PC-9 (cell line): ENCODE data around the gene RNASE9. TPM values are rescaled to one million over a fixed set of nuclear protein-coding genes. Genes with fewer than 3 reads are reported as not detected.
"Not testable (repeated sequence)": the region's sequence is repeated elsewhere in the genome, so short reads cannot be mapped to it uniquely, and the experiment has no call there.

Experiments
- BruUV-seq: library from RNA; stranded (reverse); fragments of 400-500 nt; replicated peaks from 2 replicates; lab custom pipeline; 2021; lab: Mats Ljungman, UMichigan
- CTCF ChIA-PET: fragments of 300-600 bp; sonication (Branson Sonifier 250); formaldehyde crosslinking; loops from one replicate; lab custom pipeline; 2022; ENCODE audit warnings: antibody characterized with exemption; lab: Charles Lee
- POLR2A ChIA-PET: fragments of 300-600 bp; sonication (Branson Sonifier 250); formaldehyde crosslinking; loops from one replicate; lab custom pipeline; 2022; ENCODE audit warnings: antibody characterized with exemption; ENCODE audit not compliant: unreplicated experiment; lab: Charles Lee
- DNase-seq, 2 experiments: peaks; one replicate each; pipeline versions ENCODE4 v3.0.0 to v3.0.0-alpha.2; 2015 to 2022; ENCODE audit warnings: mixed read lengths in 1 of 2
- H2AFZ ChIP-seq: fragments of 200-600 bp; sonication (generic); 2 replicates; pipeline ENCODE4 v1.8.1; 2017; ENCODE audit warnings: antibody characterized with exemption
- H3F3A ChIP-seq: fragments of 200-600 bp; sonication (generic); 2 replicates; pipeline ENCODE4 v1.8.1; 2017; ENCODE audit warnings: antibody characterized with exemption, mild to moderate bottlenecking, low read depth; ENCODE audit not compliant: insufficient read depth
- H3K27ac ChIP-seq: fragments of 200-600 bp; sonication (generic); 2 replicates; pipeline ENCODE4 v1.6.1; 2016; ENCODE audit warnings: mixed run types
- H3K27me3 ChIP-seq: fragments of 200-600 bp; sonication (generic); 2 replicates; pipeline ENCODE4 v1.6.1; 2016; ENCODE audit warnings: low read depth, mixed run types; ENCODE audit not compliant: insufficient read depth
- H3K36me3 ChIP-seq: fragments of 200-600 bp; sonication (generic); 2 replicates; pipeline ENCODE4 v1.6.1; 2016; ENCODE audit warnings: low read depth, mixed run types
- H3K4me1 ChIP-seq: fragments of 200-600 bp; sonication (generic); replicated peaks from 2 replicates; pipeline ENCODE4 v1.6.1; 2016; ENCODE audit warnings: mixed run types; ENCODE audit not compliant: insufficient read depth
- H3K4me2 ChIP-seq: fragments of 200-600 bp; sonication (generic); 2 replicates; pipeline ENCODE4 v1.6.1; 2017; ENCODE audit warnings: mixed run types
- H3K4me3 ChIP-seq: fragments of 200-600 bp; sonication (generic); 2 replicates; pipeline ENCODE4 v1.6.1; 2016; ENCODE audit warnings: mixed run types
- H3K79me2 ChIP-seq: fragments of 200-600 bp; sonication (generic); 2 replicates; pipeline ENCODE4 v1.6.1; 2017; ENCODE audit warnings: low read depth, mixed run types
- H3K9me2 ChIP-seq: fragments of 200-600 bp; sonication (generic); 2 replicates; pipeline ENCODE4 v1.8.1; 2017; ENCODE audit warnings: mild to moderate bottlenecking; ENCODE audit not compliant: insufficient read depth
- H3K9me3 ChIP-seq: fragments of 200-600 bp; sonication (generic); 2 replicates; pipeline ENCODE4 v1.8.1; 2016; ENCODE audit warnings: low read depth; ENCODE audit not compliant: insufficient read depth
- H4K20me1 ChIP-seq: fragments of 200-600 bp; sonication (generic); 2 replicates; pipeline ENCODE4 v1.8.1; 2017; ENCODE audit not compliant: insufficient read depth
- CTCF ChIP-seq: fragments of 200-600 bp; sonication (generic); conservative IDR thresholded peaks from 2 replicates; pipeline ENCODE4 v1.6.1; 2017; ENCODE audit warnings: mixed run types, antibody characterized with exemption, mild to moderate bottlenecking, moderate library complexity
- EZH2 ChIP-seq: fragments of 200-600 bp; sonication (generic); IDR thresholded peaks from 2 replicates; pipeline ENCODE4 v1.8.0; 2017; ENCODE audit warnings: antibody characterized with exemption, low read depth
- intact Hi-C: fragments of 100-400 bp; cut with micrococcal nuclease; formaldehyde crosslinking; loops from one replicate; pipeline ENCODE4 v1.10.0; 2022; ENCODE audit not compliant: unreplicated experiment
- total RNA-seq: library from RNA; stranded (reverse); gene quantifications from 2 replicates; pipeline ENCODE4 v1.2.3, GENCODE V29; 2021

The RNASE9 gene
- total RNA-seq, 1 experiment from 2014 or later: not detected

DNA sequence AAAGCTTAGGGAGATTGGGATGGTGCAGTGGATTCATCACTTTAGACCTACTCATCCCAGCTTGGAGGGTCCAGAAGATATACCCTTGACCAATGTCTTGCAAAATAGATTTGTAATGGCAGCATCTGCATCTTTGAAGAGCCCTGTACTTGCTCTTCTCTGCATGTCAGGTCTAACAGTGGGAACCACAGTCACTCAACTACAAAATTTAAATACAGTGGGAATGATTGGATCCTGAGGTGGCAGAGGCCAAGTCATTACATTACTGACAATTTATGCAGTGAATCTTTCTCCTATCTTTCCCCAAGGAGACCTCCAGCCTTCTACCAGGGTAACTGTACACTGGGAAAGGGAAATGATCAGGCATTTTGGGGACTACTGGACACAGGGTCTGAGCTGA is 8.2 kb upstream of the RNASE9 start:
- POLR2A ChIA-PET: no interaction called here
- Histone ChIP-seq H4K20me1 (no peaks in the 10 kb centered on the region), H3K4me1 (no peaks in the 10 kb centered on the region), H3F3A (no peaks in the 10 kb centered on the region), H3K4me2 (no peak overlapping the region), H3K36me3 (no peaks in the 10 kb centered on the region), H3K9me2 (no peaks in the 10 kb centered on the region), H3K79me2 (no peaks in the 10 kb centered on the region), H2AFZ (no peak overlapping the region), H3K4me3 (no peak overlapping the region), H3K27ac (no peak overlapping the region), H3K9me3 (no peaks in the 10 kb centered on the region), H3K27me3 (no peaks in the 10 kb centered on the region)
- no TSS peak for BruUV-seq
- no peak for TF ChIP-seq EZH2
- no peak for TF ChIP-seq CTCF
- intact Hi-C loops: no loop called here
- no peak for DNase-seq
- CTCF ChIA-PET: no interaction called here

DNA sequence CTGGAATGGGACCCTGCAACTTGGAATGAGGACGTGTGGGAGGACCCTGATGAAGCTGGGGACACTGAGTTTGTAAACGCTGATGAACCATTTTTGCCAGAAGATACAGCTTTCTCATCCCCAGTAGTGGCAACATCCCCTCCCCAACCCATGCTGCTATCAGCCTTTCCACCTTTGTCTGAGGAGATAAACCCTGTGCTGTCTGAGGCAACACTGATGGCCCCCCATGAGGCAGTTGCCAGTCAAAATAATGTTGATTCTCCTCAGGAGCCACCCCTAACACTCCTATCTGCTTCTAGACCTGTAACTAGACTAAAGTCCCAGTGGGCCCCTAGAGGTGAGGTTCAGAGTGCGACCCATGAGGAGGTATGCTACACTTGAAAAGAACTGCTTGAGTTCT is 7.5 kb upstream of the RNASE9 start:
- no peaks in the 10 kb centered on the region for H4K20me1 ChIP-seq
- ChIA-PET POLR2A (no interaction called here), CTCF (no interaction called here)
- H3K79me2 ChIP-seq: no peaks in the 10 kb centered on the region
- no peak overlapping the region for H3K4me3 ChIP-seq
- no peak overlapping the region for H3K27ac ChIP-seq
- no peak for DNase-seq
- H3K4me1 ChIP-seq: no peaks in the 10 kb centered on the region
- H3K4me2 ChIP-seq: no peak overlapping the region
- H3K36me3 ChIP-seq: no peaks in the 10 kb centered on the region
- no peaks in the 10 kb centered on the region for H3K27me3 ChIP-seq
- H3K9me3 ChIP-seq: no peaks in the 10 kb centered on the region
- TF ChIP-seq EZH2: no peak
- no peak for TF ChIP-seq CTCF
- BruUV-seq: no TSS peak
- no peaks in the 10 kb centered on the region for H3F3A ChIP-seq
- no peaks in the 10 kb centered on the region for H3K9me2 ChIP-seq
- H2AFZ ChIP-seq: no peak overlapping the region
- intact Hi-C loops: no loop called here

GRCh38 chr14:20567199-20567598 is 6.4 kb upstream of the RNASE9 start:
- H3K27ac ChIP-seq, DNase-seq, H3F3A ChIP-seq, H3K4me3 ChIP-seq, H3K79me2 ChIP-seq, H2AFZ ChIP-seq, CTCF ChIA-PET, intact Hi-C loops, H3K36me3 ChIP-seq, H3K4me2 ChIP-seq, H3K9me3 ChIP-seq, H3K4me1 ChIP-seq, H3K27me3 ChIP-seq, H4K20me1 ChIP-seq, BruUV-seq, POLR2A ChIA-PET, H3K9me2 ChIP-seq: not testable (repeated sequence)

DNA sequence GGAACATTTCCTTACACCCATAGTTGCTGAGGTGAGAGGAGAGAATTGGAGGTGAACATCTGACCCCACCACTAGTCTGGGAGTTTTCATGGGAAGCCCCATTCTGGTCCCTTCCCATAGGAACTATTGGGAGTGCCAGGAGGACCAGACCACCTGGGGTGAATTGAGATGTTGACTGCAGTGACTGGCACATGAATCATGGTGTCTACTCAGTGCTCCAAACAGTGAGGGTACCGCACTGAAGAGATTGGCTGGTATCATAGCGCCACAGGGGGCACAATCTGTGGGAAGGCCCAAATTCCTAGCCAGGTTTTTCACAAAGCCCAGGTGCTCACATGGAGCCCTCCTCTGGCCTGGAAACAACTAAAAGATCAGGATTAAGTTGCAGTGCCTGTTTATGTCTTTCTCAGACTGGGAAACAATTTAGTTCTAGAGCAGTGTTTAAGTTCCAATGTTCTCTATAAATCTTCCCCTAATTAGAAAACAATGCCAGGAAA is 3.7 kb upstream of the RNASE9 start:
- Histone ChIP-seq H4K20me1 (no peaks in the 10 kb centered on the region), H3K9me2 (no peaks in the 10 kb centered on the region), H3F3A (no peaks in the 10 kb centered on the region), H2AFZ (no peak overlapping the region), H3K4me3 (no peak overlapping the region), H3K4me2 (no peak overlapping the region), H3K79me2 (no peaks in the 10 kb centered on the region), H3K9me3 (no peaks in the 10 kb centered on the region), H3K27me3 (no peaks in the 10 kb centered on the region), H3K36me3 (no peaks in the 10 kb centered on the region), H3K27ac (no peak overlapping the region), H3K4me1 (no peaks in the 10 kb centered on the region)
- POLR2A ChIA-PET: no interaction called here
- CTCF ChIA-PET: no interaction called here
- TF ChIP-seq CTCF (no peak), EZH2 (no peak)
- DNase-seq: no peak
- BruUV-seq: no TSS peak
- intact Hi-C loops: no loop called here
